GM18873 (cell line): ENCODE results near the gene HES6.

ENCODE experiments used
- ATAC-seq: cut with Tn5 transposase; IDR thresholded peaks from one replicate; pipeline ENCODE4 v1.9.1; 2021; ENCODE audit warnings: mild to moderate bottlenecking, moderate library complexity, moderate number of reproducible peaks; ENCODE audit not compliant: unreplicated experiment, low FRiP score

HES6 gene

DNA sequence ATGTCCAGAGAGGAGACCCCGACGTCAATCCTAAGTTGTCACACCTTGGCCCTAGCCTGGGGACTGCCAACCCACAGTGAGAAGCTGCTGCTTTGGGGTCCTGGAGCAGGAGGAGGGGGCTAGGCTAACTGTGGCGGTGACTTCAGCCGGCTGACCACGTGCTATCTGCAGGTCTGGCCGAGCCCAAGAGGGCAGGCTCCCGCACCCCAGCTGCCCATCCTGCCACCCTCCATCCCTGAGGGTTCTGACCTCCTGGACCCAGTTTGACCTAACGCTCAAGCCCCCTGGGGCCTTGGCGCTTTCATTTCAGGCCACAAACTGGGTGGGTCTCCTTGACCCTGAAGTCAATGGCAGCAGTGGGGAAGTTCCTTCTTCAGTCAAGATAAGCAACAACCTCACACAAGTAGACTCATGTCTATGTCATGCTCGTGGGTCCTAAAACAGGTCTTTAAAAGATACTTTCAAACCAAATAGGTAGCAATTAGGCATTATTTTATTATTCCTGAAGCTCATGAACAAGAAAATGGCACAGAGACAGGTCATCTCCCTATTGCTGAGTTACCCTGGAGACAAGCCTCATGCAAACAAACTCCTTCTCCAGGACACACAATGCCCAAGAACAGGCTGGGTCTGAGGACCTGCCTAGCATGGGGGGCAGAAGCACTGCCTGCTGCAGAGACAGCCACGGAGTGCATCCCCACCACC is 2.3 kb downstream of the HES6 start:
- ATAC-seq = no peak

GRCh38 chr2:238236571-238236970 is 3.3 kb downstream of the HES6 start:
- ATAC-seq = no peak

GRCh38 chr2:238235856-238236255 is 4.0 kb downstream of the HES6 start:
- no peak for ATAC-seq

DNA sequence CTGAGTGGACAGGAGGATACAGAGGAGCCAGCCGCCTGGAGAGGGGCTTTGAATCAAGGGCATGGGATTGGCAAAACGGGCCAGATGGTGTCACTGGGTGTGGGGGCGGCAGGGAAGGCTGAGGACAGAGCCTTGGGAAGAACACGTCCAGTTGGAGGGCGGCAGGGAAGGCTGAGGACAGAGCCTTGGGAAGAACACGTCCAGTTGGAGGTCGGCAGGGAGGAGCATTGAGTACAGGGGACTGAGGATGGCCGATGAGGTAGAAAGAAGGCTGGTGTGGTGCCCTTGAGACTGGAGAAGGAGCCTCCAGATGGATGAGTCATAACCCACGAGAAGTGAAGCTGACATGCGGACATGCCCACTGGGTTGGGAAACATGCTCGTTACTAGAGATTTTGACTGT is 4.5 kb downstream of the HES6 start:
- no peak for ATAC-seq

DNA sequence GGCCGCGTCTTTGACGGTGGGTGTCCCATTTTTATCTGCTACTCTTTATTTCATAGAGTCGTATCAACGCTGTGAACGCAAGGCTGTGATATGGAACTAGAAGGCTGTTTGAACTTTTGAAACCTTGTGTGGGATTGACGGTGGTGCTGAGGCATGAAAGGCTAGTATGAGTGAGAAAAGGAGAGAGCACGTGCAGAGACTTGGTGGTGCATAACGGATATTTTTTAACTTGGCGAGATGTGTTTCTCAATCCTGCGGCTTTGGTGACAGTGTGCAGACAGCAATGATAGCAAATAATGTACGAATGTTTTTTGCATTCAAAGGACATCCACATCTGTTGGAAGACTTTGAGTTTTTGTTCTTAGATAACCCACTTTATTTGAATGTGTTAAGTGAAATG is 6.2 kb downstream of the HES6 start:
- no peak for ATAC-seq

DNA sequence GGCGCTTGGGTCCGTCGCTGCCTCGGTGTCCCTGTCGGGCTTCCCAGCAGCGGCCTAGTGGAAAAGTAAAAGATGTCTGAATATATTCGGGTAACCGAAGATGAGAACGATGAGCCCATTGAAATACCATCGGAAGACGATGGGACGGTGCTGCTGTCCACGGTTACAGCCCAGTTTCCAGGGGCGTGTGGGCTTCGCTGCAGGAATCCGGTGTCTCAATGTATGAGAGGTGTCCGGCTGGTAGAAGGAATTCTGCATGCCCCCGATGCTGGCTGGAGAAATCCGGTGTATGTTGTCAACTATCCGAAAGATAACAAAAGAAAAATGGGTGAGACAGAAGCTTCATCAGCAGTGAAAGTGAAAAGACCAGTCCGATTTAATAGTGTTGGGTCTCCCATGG is 8.0 kb downstream of the HES6 start:
- ATAC-seq = no peak

- peak; percentile 51 for ATAC-seq
These were observed 8.5 kb downstream of the HES6 start for GRCh38 chr2:238231251-238231793.

DNA sequence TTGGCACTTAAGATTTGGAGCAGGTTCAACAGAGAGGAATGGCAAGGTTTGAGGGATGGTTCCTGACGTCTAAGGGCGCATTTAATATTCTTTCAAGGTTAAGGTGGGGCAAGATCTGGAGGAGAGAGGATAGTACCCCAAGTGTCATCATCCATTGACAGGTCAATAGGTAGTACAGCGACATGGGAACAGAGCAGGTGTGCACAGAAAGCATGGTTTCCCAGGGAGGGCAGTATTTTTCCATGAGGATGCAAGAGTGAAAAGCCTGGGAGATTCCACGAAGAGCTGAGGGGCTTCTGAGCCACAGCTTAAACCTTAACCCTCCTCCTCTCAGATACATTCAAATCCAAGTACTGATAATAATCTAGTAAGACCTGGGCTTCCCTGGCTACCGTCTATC is 9.1 kb downstream of the HES6 start:
- ATAC-seq = no peak

GRCh38 chr2:238228700-238229099 is 11.1 kb downstream of the HES6 start:
- no peak for ATAC-seq

DNA sequence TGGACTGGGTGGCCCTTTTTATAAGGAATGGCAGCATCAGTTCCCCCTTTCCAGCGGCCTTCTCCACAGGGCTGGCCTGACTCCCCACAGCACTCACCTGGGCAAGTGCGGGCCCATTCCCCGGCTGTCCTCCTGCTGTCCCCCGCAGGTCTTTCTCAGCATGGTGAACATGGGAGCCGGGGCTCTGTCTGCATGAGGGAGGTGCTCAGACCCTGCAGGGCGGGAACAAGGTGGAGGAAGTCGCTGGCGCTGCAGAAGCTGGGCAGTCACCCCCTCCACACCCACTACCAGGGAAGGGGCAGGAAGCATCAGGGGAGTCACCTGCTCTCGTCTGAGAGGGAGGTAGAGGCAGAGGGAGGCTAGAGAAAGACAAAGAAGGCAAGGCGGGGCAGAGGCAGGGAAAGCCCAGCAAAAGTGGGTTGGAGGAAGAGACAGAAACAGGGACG is 12.2 kb downstream of the HES6 start:
- no peak for ATAC-seq

- no peak for ATAC-seq
These were observed 12.9 kb downstream of the HES6 start for GRCh38 chr2:238226698-238227586.

DNA sequence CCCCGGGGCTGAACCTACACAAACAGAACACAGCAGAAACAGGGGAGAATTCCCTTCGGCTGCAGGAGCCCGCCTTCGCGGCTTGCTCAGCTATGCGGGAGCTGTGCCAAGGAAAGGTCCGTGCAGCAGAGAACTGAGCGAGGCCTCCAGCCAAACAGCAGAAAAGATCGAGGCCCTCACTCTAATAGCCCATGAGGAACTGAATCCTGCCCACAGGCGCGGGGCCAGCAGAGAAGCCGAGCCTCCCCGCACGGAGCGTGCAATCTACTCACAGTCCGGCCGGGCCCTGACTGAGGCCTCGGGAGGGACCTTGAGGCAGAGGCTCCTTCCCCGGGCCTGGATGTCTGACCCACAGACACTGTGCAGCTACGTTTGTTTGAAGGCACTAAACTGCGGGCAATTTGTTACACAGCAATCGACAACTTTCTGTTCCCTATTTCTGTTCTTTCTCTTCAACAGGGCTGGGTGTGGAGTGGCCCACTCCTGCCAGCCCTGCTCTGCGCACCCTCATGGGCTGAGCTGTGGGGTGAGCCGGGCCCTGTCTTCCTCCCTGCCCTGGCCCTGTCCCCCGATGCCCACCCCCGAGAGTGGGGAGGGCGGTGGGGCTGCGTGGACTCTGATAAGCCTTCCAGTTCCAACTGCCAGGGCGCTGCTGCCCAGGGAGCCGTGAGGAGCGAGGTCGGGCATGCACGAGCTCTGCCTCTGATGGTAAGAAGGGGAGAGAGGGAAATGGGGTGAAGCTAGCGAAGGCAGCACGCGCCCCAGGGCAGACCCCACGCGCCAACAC is 13.7 kb downstream of the HES6 start:
- ATAC-seq = no peak

DNA sequence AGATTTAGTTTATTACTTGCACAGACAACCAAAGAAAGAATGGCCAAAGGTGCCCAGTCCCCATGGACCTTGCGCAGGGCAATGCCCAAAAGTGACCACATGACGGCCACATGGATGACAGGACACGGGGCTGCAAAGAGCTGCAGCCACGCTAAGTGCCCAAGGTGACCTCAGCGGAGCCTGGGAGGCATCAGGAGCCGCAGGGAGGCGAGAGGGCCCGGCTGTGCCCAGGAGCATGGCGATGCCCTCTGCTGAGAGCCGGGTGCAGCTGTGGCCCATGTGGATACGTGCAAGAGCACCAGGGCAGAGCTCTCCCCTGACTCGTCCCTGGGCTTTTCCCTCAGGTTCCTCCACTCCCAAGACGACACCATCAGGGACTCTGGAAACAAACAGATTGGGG is 14.7 kb downstream of the HES6 start:
- no peak for ATAC-seq

- ATAC-seq = no peak
These were observed 15.3 kb downstream of the HES6 start for GRCh38 chr2:238224356-238225035.

- no peak for ATAC-seq
These were observed 18.8 kb downstream of the HES6 start for GRCh38 chr2:238220892-238221521.

- no peak for ATAC-seq
These were observed 19.5 kb downstream of the HES6 start for GRCh38 chr2:238220274-238220891.

DNA sequence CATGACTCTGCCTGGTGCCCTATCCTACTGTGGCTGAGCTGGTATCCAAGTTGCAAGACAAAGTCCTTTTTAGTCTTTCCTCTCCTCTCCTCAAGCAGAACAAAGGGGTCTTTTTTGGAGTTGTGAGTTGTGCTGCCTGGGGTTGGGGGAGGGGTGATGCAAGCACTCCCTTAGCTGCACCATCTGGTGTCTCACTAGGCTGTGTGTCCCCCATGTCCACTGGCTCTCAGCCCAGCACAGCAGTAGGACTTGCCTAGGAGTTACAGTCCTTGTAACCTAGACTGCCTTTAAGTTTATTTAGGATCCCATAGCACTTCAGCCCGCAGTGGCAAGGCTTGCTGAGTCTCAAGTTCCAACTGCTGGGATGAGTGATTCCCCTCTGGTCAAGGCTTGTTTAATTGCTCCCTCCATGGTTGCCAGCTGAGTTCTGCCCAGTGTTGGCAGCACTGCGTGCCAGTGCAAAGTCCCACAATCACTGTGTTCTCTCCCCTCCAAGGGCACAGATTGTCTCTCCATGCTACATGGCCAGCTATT is 23.1 kb downstream of the HES6 start:
- no peak for ATAC-seq

DNA sequence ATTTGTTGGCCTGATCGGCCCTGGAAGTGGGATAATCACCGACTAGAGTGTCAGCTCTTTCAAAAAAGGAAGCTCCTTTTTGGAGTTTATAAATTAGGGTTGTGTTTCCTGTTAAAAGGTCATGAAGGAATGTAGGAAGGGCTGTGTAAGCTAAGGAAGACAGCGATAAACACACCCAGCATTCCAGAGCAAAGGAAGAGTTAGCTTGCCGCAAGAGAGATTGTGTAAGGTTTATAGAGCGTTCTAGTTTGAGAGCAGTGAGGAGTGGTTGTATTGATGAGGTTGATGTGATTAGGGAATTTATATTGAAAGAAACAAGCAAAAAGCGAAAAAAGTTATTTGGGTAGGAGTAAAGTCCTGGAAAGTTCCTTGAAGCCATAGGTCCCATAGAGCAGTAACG is 32.8 kb downstream of the HES6 start:
- ATAC-seq = no peak
